GM18502 (cell line): Measurements from ENCODE around the gene DNAJC3.

Experiments
- ATAC-seq: cut with Tn5 transposase; IDR thresholded peaks from one replicate; pipeline ENCODE4 v1.9.1; 2021; ENCODE audit warnings: mild to moderate bottlenecking; ENCODE audit not compliant: unreplicated experiment, poor library complexity

DNAJC3 gene

DNA sequence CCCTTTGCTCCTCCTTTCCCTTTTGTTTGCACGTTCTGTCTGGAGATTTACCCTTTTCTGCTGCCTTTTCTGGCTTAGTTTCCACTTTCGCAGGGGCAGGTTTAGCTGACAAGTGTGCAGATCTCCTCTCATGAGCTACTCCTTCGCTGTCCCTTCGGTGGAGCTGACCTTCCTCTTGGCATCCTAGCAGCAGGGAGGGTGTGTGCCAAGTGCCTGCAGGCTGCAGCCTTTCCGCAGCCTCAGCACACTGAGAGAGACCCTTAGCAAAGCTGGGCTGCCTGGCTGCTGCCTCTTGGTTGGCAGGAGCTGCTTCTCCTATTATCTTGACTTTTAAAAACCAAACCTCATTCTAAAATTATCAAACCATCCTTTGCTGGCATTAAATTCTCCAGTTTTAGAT lies 132.5 kb downstream of the DNAJC3 start:
- ATAC-seq = no peak

DNA sequence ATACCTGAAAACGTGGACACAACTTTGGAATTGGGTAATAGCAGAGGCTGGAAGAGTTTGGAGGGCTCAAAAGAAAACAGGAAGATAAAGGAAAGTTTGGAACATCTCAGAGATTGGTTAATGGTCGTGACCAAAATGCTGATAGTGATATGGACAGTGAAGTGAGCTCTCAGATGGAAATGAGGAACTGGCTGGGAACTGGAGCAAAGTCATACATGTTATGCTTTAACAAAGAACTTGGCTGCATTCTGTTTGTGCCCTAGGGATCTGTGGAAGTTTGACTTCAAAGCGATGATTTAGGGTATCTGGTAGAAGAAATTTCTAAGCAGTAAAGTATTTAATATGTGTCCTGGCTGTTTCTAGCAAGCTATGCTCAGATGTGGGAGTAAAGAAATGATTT lies 136.2 kb downstream of the DNAJC3 start:
- no peak for ATAC-seq

DNA sequence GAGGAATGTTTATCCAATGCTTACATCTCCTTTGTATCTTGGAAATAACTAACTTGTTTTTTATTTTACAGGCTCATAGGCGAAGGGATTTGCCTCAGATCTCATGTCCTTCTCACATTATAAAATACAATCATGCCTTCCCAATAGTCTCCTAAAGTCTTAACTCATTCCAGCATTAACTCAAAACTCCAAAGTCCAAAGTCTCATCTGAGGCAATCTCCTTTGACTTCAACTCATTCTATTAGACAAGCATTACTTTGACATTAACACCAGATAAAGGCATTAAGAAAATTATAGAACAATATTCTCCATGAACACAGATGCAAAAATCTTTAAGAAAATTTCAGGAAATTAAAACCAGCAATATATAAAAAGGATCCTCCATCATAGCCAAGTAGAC lies 137.6 kb downstream of the DNAJC3 start:
- ATAC-seq = no peak

DNA sequence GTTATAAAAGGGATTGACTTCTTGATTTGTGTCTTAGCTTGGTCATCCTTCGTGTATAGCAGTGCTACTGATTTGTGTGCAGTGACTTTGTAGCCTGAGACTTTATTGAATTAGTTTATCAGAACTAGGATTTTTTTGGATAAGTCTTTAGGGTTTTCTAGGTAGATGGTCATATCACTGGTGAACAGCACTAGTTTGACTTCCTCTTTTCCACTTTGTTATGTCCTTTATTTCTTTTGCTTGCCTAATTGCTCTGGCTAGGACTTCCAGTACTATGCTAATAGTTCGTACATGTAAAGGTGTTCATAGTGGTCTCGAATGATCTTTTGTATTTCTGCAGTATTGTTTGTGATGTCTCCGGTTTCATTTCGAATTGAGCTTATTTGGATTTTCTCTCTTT lies 145.4 kb downstream of the DNAJC3 start:
- no peak for ATAC-seq

DNA sequence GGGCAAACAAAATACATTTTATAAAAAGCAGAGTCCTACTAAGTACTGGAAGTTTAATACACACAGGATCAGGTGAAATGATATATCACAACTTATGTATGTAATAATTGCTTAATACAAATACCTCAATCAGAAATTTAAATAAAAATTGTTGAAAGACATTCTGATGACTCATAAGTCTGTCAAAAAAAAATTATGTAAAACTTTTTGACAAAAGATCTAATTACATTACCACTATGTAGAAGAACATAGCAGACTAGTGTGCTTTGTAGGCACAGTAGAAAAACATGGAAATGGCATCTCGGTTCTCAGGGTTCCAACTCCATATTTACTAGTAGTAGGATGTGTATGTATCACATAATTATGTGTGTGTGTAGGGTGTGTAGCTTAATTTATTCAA lies 156.2 kb downstream of the DNAJC3 start:
- ATAC-seq = no peak

DNA sequence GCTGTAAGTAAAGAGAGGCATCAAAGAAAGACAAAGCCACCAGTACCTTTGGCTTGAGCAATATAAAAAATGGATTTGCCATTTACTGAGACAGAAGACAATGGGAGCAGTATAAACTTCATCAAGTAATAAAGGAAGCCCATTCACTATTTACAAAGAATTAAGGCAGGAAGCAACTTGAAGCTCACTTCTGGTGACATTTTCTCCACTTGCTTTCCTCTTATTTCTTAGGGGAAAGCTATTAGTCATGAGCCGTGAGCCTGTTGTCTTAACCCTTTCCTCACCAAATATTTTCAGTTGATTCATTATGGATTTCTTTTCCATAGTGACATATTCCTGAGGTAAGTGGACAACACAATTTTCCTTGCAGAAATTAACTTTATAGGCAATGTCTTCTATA lies 156.8 kb downstream of the DNAJC3 start:
- no peak for ATAC-seq

DNA sequence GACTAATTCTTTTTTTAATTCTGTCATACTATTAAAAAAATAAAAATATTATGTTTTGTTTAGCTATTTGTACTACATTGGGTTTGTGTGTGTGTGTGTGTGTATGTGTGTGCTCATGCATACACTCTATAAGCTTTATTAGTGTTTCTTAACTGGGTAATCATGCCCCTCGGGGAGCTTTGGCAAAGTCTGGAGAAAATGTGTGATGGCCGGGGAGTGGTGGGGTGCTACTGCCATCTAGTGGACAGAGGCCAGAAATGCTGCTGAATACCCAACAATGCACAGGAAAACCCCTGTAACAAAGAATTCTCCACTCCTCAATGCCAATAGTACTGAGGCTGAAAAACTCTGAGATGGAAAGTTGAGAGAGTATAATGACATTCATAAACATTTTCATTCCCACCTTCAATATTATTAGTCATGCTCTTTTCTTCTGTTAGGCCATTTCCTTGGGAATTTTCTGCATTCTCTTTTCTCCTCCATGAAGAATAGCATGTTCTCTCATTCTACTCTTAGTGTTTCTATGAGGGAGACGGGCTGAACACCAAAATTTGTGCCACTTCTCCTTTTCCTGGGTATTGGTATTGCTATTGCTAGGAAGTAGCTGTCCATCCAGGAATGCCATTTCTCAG lies 157.3 kb downstream of the DNAJC3 start:
- ATAC-seq = peak; percentile 88

DNA sequence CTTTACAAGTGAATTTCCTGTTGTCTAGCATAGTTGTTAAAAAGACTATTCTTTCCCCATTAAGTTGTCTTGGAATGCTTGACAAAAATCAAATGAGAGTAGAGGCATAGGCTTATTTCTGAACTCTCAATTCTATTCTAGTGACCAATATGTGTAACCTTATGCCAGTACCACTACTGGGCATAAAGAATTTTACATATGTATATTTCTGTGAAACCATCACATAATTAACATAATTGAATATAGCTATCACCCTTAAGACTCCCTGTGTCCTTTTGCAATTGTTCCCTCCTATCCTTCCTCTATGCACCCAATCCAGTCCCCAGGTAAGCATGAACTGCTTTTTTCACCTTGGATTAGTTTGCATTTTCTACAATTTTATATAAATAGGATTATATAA lies 165.0 kb downstream of the DNAJC3 start:
- ATAC-seq = no peak

DNA sequence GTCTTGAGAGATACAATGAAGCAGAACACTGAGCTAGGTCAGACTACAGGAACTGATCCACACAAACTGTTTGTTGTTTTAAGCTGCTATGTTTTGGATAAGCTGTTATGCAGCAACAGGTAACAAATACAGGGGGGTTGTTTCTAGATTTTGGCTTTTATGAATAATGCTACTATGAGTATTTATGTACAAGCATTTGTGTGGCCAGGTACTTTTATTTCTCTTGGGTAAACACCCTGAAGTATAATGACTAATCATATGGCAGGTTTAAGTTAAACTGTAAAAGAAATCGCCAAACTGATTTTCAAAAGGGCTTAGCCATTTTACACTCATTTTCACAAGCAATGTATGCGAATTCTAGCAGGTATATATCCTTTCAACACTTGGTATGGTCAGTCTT lies 166.0 kb downstream of the DNAJC3 start:
- no peak for ATAC-seq
